Heart left ventricle (tissue), 16 donors: ENCODE results near the gene SLC19A1. TPM values are rescaled to one million over a fixed set of nuclear protein-coding genes. Genes with fewer than 3 reads are reported as not detected.
A peak's percentile ranks its signal among the peaks of the same experiment; 100 is the strongest.

Experiments
- ATAC-seq, 4 donors: fragments of 200-7000 bp; cut with Tn5 transposase; one replicate each; pipeline ENCODE4 v1.9.1; 2020 to 2022; ENCODE audit warnings: moderate library complexity in 4 of 4, mild to moderate bottlenecking in 3 of 4, moderate number of reproducible peaks in 1 of 4
- DNase-seq, 5 donors: peaks; one replicate each; pipeline ENCODE4 v3.0.0-alpha.2; 2020
- H3K27ac ChIP-seq, 12 donors: fragments of 200-600 bp; sonication (generic) in 4 of 12; one replicate each; pipeline versions ENCODE4 v1.5.0 to v1.8.0; 2016 to 2022; ENCODE audit warnings: mild to moderate bottlenecking in 2 of 12
- H3K27me3 ChIP-seq, 9 donors: fragments of 200-600 bp; sonication (generic) in 2 of 9; one replicate each; pipeline versions ENCODE4 v1.5.1 to v1.8.0; 2016 to 2022; ENCODE audit warnings: mild to moderate bottlenecking in 3 of 9
- H3K36me3 ChIP-seq, 9 donors: fragments of 200-600 bp; sonication (generic) in 2 of 9; one replicate each; pipeline versions ENCODE4 v1.5.0 to v1.8.0; 2018 to 2022; ENCODE audit warnings: mild to moderate bottlenecking in 2 of 9
- H3K4me1 ChIP-seq, 12 donors: fragments of 200-600 bp; sonication (generic) in 4 of 12; one replicate each; pipeline versions ENCODE4 v1.5.0 to v1.8.0; 2016 to 2022; ENCODE audit warnings: mild to moderate bottlenecking in 3 of 12
- H3K4me3 ChIP-seq, 12 donors: fragments of 200-600 bp; sonication (generic) in 4 of 12; one replicate each; pipeline versions ENCODE4 v1.5.0 to v1.8.0; 2017 to 2022; ENCODE audit warnings: mild to moderate bottlenecking in 9 of 12, moderate library complexity in 4 of 12
- H3K9me3 ChIP-seq, 12 donors: fragments of 200-600 bp; sonication (generic) in 4 of 12; one replicate each; pipeline versions ENCODE4 v1.5.0 to v1.8.0; 2016 to 2022; ENCODE audit warnings: mild to moderate bottlenecking in 1 of 12
- CTCF ChIP-seq, 12 donors: fragments of 200-600 bp; sonication (generic) in 4 of 12; IDR thresholded peaks; one replicate each; pipeline versions ENCODE4 v1.5.0 to v1.8.0; 2018 to 2022; ENCODE audit warnings: antibody characterized with exemption in 12 of 12, mild to moderate bottlenecking in 5 of 12
- POLR2A ChIP-seq, 2 donors: fragments of 450-650 bp; IDR thresholded peaks; one replicate each; pipeline ENCODE4 v1.6.1; 2017; ENCODE audit warnings: antibody characterized with exemption in 2 of 2, mild to moderate bottlenecking in 2 of 2, moderate library complexity in 2 of 2
- WGBS, 4 donors: extraction: QIAGEN DNeasy Blood & Tissue Kit in 2 of 4; methylation state at CpG; one replicate each; pipeline versions ENCODE4 v1.1.5 to v1.1.7; 2013 to 2018; 5-methylcytosine and 5-hydroxymethylcytosine counted together
- intact Hi-C, 10 donors: fragments of 100-400 bp; cut with DNase I; formaldehyde crosslinking; loops; one replicate each; pipeline versions ENCODE4 v1.11.1 to v1.14.2; 2022
- polyA plus RNA-seq, 2 donors: library from polyadenylated mRNA; stranded (reverse); fragments of 200-250 nt; gene quantifications; one replicate each; pipeline ENCODE4 v1.2.3, GENCODE V29; 2013
- total RNA-seq, 9 donors: library from RNA; depleted of rRNA in 2 of 9; stranded (reverse); fragments of >200 nt in 2 of 9; fragmentation: NEBNext Ultra II Directional in 3 of 9; extraction: Animal tissue kit (Norgen Biotek cat#: 25700) in 3 of 9; gene quantifications; one replicate each; pipeline versions ENCODE4 v1.1.0 to v1.2.4, GENCODE V29; 2016 to 2023
- donor health status: ischemic (EF 13 %, LVEDD 7.1; RV severe dilation, severe dysfunction).
- donor health status: healthy with polysubstance abuse.
- donor health status: DM: no; HTN: yes; CAD: no.
- donor health status: DM: no; HTN: no; CAD: no.
- donor health status: ischemic (EF 25% LVEDD 6.9; RV normal size, moderate dysfunction).
- donor health status: ischemic (EF 25% LVEDD 5.7; RV mildly dilated, moderate dysfunction).
- donor health status: healthy.
- donor health status: DM: yes; HTN: yes; CAD: no.
- donor health status: ischemic (EF 35%, LVEDD 5.7; RV mildly dilated, moderate dysfunction).
- donor health status: nonischemic (EF 11% LVEDD 7.7; RV severe dilation, severe dysfunction).
- donor health status: DM: yes; HTN: yes; CAD: no.
- donor health status: PGD.
- donor health status: ischemic (EF 29% LVEDD 5.4; RV normal size, mild dysfunction).
- donor health status: nonischemic (EF 23%, LVEDD 6.1; RV moderate dilation, normal function).

SLC19A1 gene
- total and polyA plus RNA-seq, 11 donors, result 2.4 to 7.0 (median 3.5) TPM

DNA sequence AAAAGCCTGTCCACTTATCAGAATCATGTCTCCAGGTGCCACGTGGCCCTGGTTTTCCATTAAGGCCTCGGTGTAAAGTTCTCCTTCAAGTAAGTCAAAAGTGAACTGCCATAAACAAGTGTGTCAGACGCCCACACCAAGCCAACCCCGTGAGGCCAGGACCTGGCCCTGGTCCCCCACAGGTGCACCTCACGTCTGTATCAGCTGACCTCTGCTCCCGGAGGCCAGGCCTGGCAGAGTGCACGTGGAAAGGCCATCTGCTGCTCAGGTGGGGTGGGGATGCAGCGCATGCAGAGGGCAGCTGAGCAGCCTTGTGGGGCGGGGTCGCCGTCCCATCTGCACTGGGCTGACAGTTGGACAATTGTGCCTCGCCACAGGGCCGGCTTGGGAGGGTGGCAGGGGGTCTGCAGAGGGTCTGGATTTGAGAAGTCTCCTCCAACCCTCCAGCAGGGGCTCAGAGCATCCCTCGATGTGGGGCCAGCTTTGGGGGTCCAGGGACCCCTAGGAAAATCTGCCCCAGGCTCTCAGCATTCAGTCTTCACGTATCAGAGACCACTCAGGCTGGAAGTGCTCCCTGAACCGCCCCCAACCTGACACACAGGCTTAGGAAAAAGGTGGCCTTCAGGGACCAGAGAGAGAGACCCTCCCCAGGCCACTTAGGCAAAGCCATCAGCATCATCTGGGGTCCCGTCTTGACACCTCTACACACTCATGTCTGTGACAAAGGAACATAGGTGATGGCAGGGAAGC is 3.0 kb downstream of the SLC19A1 start:
- no peak for ATAC-seq
- H3K9me3 ChIP-seq, result no peaks in the 10 kb centered on the region
- no peaks in the 10 kb centered on the region for H3K36me3 ChIP-seq
- peaks cover 4 to 37% (median 20%) of the 10 kb centered on the region in 12 donors for H3K4me1 ChIP-seq
- no peak overlapping the region for H3K4me3 ChIP-seq
- peak in 3 of 5 donors; percentile 7 to 41 (median 16) for DNase-seq
- intact Hi-C loops, result loop anchor here in 1 of 10 donors (5.0 kb wide), 1 partner anchor 62 kb away; no protein-coding TSS in a partner anchor
- H3K27ac ChIP-seq, result no peak overlapping the region
- 87 to 92% (median 91%) methylated on average over 14 to 17 of the region's 17 CpGs for WGBS, 4 donors
- H3K27me3 ChIP-seq, result no peaks in the 10 kb centered on the region
- TF ChIP-seq POLR2A (IDR thresholded peaks at IDR 0.05), result no peak
- TF ChIP-seq CTCF (IDR thresholded peaks at IDR 0.05), result no peak

- Histone ChIP-seq H3K4me3 (no peak overlapping the region), H3K4me1 (peaks cover 4 to 44% (median 22%) of the 10 kb centered on the region in 12 donors), H3K27me3 (no peaks in the 10 kb centered on the region), H3K9me3 (no peaks in the 10 kb centered on the region), H3K36me3 (no peaks in the 10 kb centered on the region), H3K27ac (no peak overlapping the region)
- intact Hi-C loops, result loop anchor here in 1 of 10 donors (5.0 kb wide), 1 partner anchor 61 kb away; no protein-coding TSS in a partner anchor
- no peak for TF ChIP-seq CTCF (IDR thresholded peaks at IDR 0.05)
- no peak for TF ChIP-seq POLR2A (IDR thresholded peaks at IDR 0.05)
- WGBS, 4 donors, result 94 to 97% (median 96%) methylated on average over 18 to 31 of the region's 31 CpGs
- DNase-seq (peak in 3 of 5 donors; percentile 15 to 52 (median 25)), ATAC-seq (no peak)
These were observed 3.7 kb downstream of the SLC19A1 start for GRCh38 chr21:45538381-45539045.

DNA sequence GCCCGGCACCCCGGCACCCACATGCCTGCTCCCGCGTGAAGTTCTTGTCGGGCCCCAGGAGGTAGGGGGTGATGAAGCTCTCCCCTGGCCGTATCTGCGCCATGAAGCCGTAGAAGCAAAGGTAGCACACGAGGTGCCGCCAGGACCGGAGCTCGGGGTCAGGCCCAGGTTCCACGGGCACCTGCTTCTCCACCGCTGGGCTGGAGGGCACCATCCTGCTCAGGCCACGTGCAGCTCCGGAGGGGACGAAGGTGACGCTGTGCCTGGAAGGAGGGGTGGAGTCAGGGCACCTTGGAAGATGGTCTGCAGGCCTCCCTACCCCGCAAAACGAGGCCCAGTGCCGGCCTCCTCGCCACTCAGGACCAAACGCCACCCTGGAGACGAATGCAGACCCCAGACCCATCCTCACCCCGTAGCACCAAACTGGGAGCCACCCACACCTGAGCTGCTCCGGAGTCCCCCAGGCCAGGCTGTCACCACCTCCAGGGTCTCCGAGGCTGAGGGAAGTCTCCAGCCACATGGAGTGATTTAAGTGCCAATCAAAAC is 4.4 kb downstream of the SLC19A1 start:
- peak in 4 of 5 donors; percentile 10 to 45 (median 15) for DNase-seq
- Histone ChIP-seq H3K4me1 (peaks cover 4 to 44% (median 19%) of the 10 kb centered on the region in 12 donors), H3K4me3 (no peak overlapping the region), H3K27me3 (no peaks in the 10 kb centered on the region), H3K9me3 (no peaks in the 10 kb centered on the region), H3K36me3 (no peaks in the 10 kb centered on the region), H3K27ac (no peak overlapping the region)
- 91 to 93% (median 92%) methylated on average over 18 to 27 of the region's 27 CpGs for WGBS, 4 donors
- no peak for ATAC-seq
- intact Hi-C loops, result loop anchor here in 1 of 10 donors (5.0 kb wide), 1 partner anchor 61 kb away; no protein-coding TSS in a partner anchor
- TF ChIP-seq POLR2A (IDR thresholded peaks at IDR 0.05), result no peak
- TF ChIP-seq CTCF (IDR thresholded peaks at IDR 0.05), result no peak
